GM12878 (cell line): ENCODE results near the gene VPS45.

Experiments used
- CREB1 ChIP-seq: IDR thresholded peaks from 2 replicates; pipeline ENCODE4 v1.6.1; 2012; ENCODE audit warnings: low read depth, mild to moderate bottlenecking, inconsistent platforms
- POLR2A ChIP-seq: IDR thresholded peaks from 2 replicates; pipeline ENCODE4 v1.6.1; 2011; ENCODE audit warnings: low read depth, mild to moderate bottlenecking, low read length
- RCOR1 ChIP-seq: conservative IDR thresholded peaks from 2 replicates; pipeline ENCODE4 v1.6.1; 2012; ENCODE audit warnings: low read depth, low read length, improper control_type of control experiment
- SUZ12 ChIP-seq: fragments of 200-600 bp; sonication (generic); IDR thresholded peaks from one replicate; pipeline ENCODE4 v1.6.1; 2018; ENCODE audit warnings: antibody characterized with exemption, mild to moderate bottlenecking; ENCODE audit not compliant: unreplicated experiment
- TAF1 ChIP-seq: IDR thresholded peaks from 2 replicates; pipeline ENCODE4 v1.6.1; 2011; ENCODE audit warnings: mild to moderate bottlenecking, low read depth, low read length, borderline replicate concordance
- YBX1 ChIP-seq: fragments of 450-650 bp; IDR thresholded peaks from 2 replicates; pipeline ENCODE4 v1.6.1; 2016; ENCODE audit warnings: antibody characterized with exemption
- ZNF274 ChIP-seq: IDR thresholded peaks from one replicate; pipeline ENCODE4 v1.8.0; 2011; ENCODE audit not compliant: insufficient read length, insufficient read depth
- TF ChIP-seq, protein P1 (sequence below), 3 experiments: IDR thresholded peaks in 2 of 3; conservative IDR thresholded peaks in 1 of 3; 2 replicates each; pipeline ENCODE4 v1.5.1; 2011; ENCODE audit warnings: low read depth in 3 of 3, low read length in 3 of 3, mild to moderate bottlenecking in 3 of 3, control low read depth in 2 of 3, moderate library complexity in 2 of 3, inconsistent platforms in 1 of 3, mixed read lengths in 1 of 3; ENCODE audit not compliant: control insufficient read depth in 2 of 3, insufficient read depth in 1 of 3; ENCODE audit errors: extremely low read depth in 1 of 3
- TF ChIP-seq, protein P2 (sequence below): fragments of 450-650 bp; IDR thresholded peaks from 2 replicates; pipeline ENCODE4 v1.6.1; 2017; ENCODE audit warnings: mild to moderate bottlenecking, low read depth, inconsistent platforms; ENCODE audit not compliant: poor library complexity, severe bottlenecking

DNA sequence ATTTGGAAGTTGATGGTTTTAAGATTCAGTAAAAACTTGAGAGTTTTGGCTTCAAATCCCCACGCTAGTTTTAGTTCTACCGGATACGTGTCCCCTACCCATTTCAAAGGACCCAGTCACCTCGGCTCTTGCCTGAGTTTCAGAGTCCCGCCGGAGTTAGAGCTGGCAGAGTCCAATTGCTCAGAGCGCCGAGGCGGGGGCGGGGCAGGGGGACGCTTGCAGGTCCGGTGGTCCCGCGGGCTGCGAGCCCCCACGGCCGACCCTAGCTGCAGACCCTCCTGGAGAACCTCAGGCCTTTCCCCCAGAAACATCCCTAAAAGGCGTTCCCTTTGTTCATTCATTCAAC is 765 bp upstream of the VPS45 start:
- TF ChIP-seq SUZ12 (no peak), ZNF274 (no peak), POLR2A (no peak), CREB1 (no peak), TAF1 (no peak), RCOR1 (no peak), YBX1 (no peak)
- TF ChIP-seq, protein P1, sequence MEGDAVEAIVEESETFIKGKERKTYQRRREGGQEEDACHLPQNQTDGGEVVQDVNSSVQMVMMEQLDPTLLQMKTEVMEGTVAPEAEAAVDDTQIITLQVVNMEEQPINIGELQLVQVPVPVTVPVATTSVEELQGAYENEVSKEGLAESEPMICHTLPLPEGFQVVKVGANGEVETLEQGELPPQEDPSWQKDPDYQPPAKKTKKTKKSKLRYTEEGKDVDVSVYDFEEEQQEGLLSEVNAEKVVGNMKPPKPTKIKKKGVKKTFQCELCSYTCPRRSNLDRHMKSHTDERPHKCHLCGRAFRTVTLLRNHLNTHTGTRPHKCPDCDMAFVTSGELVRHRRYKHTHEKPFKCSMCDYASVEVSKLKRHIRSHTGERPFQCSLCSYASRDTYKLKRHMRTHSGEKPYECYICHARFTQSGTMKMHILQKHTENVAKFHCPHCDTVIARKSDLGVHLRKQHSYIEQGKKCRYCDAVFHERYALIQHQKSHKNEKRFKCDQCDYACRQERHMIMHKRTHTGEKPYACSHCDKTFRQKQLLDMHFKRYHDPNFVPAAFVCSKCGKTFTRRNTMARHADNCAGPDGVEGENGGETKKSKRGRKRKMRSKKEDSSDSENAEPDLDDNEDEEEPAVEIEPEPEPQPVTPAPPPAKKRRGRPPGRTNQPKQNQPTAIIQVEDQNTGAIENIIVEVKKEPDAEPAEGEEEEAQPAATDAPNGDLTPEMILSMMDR (IDR thresholded peaks at IDR 0.05 in 2 of 3, conservative IDR thresholded peaks at IDR 0.05 in 1 of 3; ENCODE audit: control insufficient read depth in 2 of 3, extremely low read depth in 1 of 3, insufficient read depth in 1 of 3, low read depth in 3 of 3, low read length in 3 of 3) = no peak
- TF ChIP-seq, protein P2, sequence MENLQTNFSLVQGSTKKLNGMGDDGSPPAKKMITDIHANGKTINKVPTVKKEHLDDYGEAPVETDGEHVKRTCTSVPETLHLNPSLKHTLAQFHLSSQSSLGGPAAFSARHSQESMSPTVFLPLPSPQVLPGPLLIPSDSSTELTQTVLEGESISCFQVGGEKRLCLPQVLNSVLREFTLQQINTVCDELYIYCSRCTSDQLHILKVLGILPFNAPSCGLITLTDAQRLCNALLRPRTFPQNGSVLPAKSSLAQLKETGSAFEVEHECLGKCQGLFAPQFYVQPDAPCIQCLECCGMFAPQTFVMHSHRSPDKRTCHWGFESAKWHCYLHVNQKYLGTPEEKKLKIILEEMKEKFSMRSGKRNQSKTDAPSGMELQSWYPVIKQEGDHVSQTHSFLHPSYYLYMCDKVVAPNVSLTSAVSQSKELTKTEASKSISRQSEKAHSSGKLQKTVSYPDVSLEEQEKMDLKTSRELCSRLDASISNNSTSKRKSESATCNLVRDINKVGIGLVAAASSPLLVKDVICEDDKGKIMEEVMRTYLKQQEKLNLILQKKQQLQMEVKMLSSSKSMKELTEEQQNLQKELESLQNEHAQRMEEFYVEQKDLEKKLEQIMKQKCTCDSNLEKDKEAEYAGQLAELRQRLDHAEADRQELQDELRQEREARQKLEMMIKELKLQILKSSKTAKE = no peak
